GM10266 (cell line): ENCODE results near the gene NAE1.
"Not testable (repeated sequence)": the region's sequence is repeated elsewhere in the genome, so short reads cannot be mapped to it uniquely, and the experiment has no call there.

Experiments used
- DNase-seq: peaks from one replicate; pipeline ENCODE4 v3.0.0; 2012; ENCODE audit errors: extremely low spot score
- TF ChIP-seq, protein P1 (sequence below): IDR thresholded peaks from 2 replicates; pipeline ENCODE4 v1.5.1; 2012; ENCODE audit warnings: mild to moderate bottlenecking, low read depth; ENCODE audit not compliant: control insufficient read depth, insufficient read depth; ENCODE audit errors: missing control alignments

The NAE1 gene

GRCh38 chr16:66871840-66872239 is 41.1 kb upstream of the NAE1 start:
- no peak for DNase-seq
- TF ChIP-seq, protein P1, sequence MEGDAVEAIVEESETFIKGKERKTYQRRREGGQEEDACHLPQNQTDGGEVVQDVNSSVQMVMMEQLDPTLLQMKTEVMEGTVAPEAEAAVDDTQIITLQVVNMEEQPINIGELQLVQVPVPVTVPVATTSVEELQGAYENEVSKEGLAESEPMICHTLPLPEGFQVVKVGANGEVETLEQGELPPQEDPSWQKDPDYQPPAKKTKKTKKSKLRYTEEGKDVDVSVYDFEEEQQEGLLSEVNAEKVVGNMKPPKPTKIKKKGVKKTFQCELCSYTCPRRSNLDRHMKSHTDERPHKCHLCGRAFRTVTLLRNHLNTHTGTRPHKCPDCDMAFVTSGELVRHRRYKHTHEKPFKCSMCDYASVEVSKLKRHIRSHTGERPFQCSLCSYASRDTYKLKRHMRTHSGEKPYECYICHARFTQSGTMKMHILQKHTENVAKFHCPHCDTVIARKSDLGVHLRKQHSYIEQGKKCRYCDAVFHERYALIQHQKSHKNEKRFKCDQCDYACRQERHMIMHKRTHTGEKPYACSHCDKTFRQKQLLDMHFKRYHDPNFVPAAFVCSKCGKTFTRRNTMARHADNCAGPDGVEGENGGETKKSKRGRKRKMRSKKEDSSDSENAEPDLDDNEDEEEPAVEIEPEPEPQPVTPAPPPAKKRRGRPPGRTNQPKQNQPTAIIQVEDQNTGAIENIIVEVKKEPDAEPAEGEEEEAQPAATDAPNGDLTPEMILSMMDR, result no peak

GRCh38 chr16:66871363-66871762 is 40.6 kb upstream of the NAE1 start:
- not testable (repeated sequence) for DNase-seq

DNA sequence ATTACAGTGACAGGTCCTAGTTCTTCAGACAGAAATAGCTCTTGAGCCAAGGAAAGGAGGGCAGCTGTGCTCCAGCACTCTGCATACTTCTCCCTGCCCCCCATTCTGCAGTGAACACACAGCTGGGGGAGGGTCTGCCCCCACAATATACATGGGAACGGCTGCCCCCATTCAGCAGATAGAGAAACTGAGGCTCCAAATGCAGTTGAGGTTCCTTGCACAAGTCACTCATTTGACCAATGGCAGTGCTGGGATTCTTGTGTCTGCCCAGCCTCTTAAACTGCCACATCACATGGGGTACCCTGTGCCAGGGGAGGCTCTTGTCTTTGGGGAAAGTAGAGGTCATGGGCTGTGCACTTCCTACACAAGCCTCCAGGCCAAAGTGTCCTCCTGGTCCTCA is 38.6 kb upstream of the NAE1 start:
- DNase-seq, result no peak
- TF ChIP-seq, protein P1, result no peak

- no peak for DNase-seq
- TF ChIP-seq, protein P1, result no peak
These were observed 32.9 kb upstream of the NAE1 start for GRCh38 chr16:66863707-66864106.

- TF ChIP-seq, protein P1, result no peak
- DNase-seq, result no peak
These were observed 31.3 kb upstream of the NAE1 start for GRCh38 chr16:66862023-66862520.

DNA sequence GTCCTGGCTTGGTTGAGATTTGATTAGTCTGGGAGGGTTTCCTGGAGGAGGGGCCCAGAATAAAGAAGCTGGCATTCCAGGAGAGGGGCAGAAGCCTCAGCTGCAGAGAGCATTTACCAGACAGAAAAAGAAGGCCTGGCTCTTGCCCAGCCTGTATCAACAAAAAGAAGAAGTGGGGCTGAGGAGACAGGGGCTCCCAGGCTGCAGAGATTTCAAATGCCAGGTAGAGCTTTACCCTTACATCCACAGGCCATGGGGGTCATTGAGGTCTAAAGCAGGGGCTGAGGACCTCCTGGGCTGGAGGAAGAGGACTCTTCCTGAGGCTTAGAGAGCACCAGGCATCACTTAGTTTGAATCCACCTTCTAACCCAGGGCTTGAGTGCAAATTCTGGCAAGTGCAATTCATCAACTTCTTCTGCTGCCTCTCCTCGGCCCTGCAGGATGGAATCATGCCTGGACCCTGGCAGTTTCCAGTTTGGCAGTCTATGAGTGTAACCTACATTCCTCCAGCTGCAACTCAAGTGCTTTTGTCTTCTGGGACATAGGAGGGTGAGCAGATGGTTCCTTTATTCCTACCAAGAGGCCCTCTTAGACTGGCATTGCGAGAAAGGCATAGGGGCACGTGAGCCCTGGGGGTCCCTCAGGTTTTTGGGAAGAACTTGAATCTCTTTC is 28.8 kb upstream of the NAE1 start:
- no peak for DNase-seq
- TF ChIP-seq, protein P1, result no peak

- DNase-seq, result no peak
- TF ChIP-seq, protein P1, result no peak
These were observed 28.1 kb upstream of the NAE1 start for GRCh38 chr16:66858740-66859396.
